Measurements from ENCODE around the gene PEMT.

The PEMT gene

GRCh38 chr17:17562146-17562511, 29.4 kb downstream of the PEMT start:
- Mint-ChIP-seq H3K27me3 (ENCODE audit: low read depth) (no peaks in the 10 kb centered on the region), H3K9me3 (no peaks in the 10 kb centered on the region), H3K4me3 (no peak overlapping the region), H3K36me3 (ENCODE audit: low read depth) (no peaks in the 10 kb centered on the region), H3K27ac (no peak overlapping the region), H3K4me1 (peaks cover 33% of the 10 kb centered on the region)
- TF ChIP-seq, protein P1, sequence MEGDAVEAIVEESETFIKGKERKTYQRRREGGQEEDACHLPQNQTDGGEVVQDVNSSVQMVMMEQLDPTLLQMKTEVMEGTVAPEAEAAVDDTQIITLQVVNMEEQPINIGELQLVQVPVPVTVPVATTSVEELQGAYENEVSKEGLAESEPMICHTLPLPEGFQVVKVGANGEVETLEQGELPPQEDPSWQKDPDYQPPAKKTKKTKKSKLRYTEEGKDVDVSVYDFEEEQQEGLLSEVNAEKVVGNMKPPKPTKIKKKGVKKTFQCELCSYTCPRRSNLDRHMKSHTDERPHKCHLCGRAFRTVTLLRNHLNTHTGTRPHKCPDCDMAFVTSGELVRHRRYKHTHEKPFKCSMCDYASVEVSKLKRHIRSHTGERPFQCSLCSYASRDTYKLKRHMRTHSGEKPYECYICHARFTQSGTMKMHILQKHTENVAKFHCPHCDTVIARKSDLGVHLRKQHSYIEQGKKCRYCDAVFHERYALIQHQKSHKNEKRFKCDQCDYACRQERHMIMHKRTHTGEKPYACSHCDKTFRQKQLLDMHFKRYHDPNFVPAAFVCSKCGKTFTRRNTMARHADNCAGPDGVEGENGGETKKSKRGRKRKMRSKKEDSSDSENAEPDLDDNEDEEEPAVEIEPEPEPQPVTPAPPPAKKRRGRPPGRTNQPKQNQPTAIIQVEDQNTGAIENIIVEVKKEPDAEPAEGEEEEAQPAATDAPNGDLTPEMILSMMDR (IDR thresholded peaks at IDR 0.05; ENCODE audit: unreplicated experiment in 3 of 3) = no peak

- TF ChIP-seq, protein P1 (IDR thresholded peaks at IDR 0.05; ENCODE audit: unreplicated experiment in 3 of 3) = no peak
- peak overlapping the region in 1 of 3 experiments; percentile 59 for H3K27ac Mint-ChIP-seq
- peaks cover 32% of the 10 kb centered on the region for H3K4me1 Mint-ChIP-seq
- H3K36me3 Mint-ChIP-seq (ENCODE audit: low read depth) = no peaks in the 10 kb centered on the region
- H3K9me3 Mint-ChIP-seq = no peaks in the 10 kb centered on the region
- no peak overlapping the region for H3K4me3 Mint-ChIP-seq
- H3K27me3 Mint-ChIP-seq (ENCODE audit: low read depth) = no peaks in the 10 kb centered on the region
Observed at GRCh38 chr17:17561408-17562145, 29.9 kb downstream of the PEMT start.

GRCh38 chr17:17560975-17561374, 30.5 kb downstream of the PEMT start:
- no peaks in the 10 kb centered on the region for H3K36me3 Mint-ChIP-seq (ENCODE audit: low read depth)
- TF ChIP-seq, protein P1 (IDR thresholded peaks at IDR 0.05; ENCODE audit: unreplicated experiment in 3 of 3) = no peak
- no peaks in the 10 kb centered on the region for H3K9me3 Mint-ChIP-seq
- H3K27me3 Mint-ChIP-seq (ENCODE audit: low read depth) = no peaks in the 10 kb centered on the region
- peaks cover 29% of the 10 kb centered on the region for H3K4me1 Mint-ChIP-seq
- no peak overlapping the region for H3K4me3 Mint-ChIP-seq
- H3K27ac Mint-ChIP-seq = peak overlapping the region in 1 of 3 experiments; percentile 59

GRCh38 chr17:17560167-17560566, 31.3 kb downstream of the PEMT start:
- Mint-ChIP-seq H3K9me3 (no peaks in the 10 kb centered on the region), H3K4me1 (peaks cover 21% of the 10 kb centered on the region), H3K27ac (no peak overlapping the region), H3K36me3 (ENCODE audit: low read depth) (no peaks in the 10 kb centered on the region), H3K27me3 (ENCODE audit: low read depth) (no peaks in the 10 kb centered on the region), H3K4me3 (no peak overlapping the region)
- TF ChIP-seq, protein P1 (IDR thresholded peaks at IDR 0.05; ENCODE audit: unreplicated experiment in 3 of 3) = no peak

DNA sequence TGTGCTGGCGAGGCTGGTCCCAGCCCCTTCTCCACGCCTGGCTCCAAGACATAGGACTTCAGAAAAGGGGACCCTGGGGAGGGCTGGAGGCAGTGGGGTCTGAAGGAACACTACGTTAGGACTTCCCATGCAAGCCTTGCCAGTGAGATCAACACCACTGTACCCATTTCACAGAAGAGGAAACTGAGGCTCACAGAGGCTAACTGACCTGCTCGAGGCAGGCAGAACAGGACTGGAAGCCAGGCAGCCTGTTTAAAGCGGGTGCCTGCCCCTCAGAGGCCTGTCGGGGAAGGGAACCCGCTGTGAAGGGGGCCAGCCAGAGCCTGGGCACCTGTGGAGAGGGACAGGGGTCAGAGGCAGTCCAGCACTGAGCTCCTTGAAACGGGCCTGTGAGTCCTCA, 32.3 kb downstream of the PEMT start:
- Mint-ChIP-seq H3K9me3 (no peaks in the 10 kb centered on the region), H3K27ac (no peak overlapping the region), H3K4me3 (no peak overlapping the region), H3K4me1 (peaks cover 13% of the 10 kb centered on the region), H3K36me3 (ENCODE audit: low read depth) (no peaks in the 10 kb centered on the region), H3K27me3 (ENCODE audit: low read depth) (no peaks in the 10 kb centered on the region)
- TF ChIP-seq, protein P1 (IDR thresholded peaks at IDR 0.05; ENCODE audit: unreplicated experiment in 3 of 3) = no peak

- no peaks in the 10 kb centered on the region for H3K9me3 Mint-ChIP-seq
- H3K36me3 Mint-ChIP-seq (ENCODE audit: low read depth) = no peaks in the 10 kb centered on the region
- peaks cover 2% of the 10 kb centered on the region for H3K27me3 Mint-ChIP-seq (ENCODE audit: low read depth)
- TF ChIP-seq, protein P1 (IDR thresholded peaks at IDR 0.05; ENCODE audit: unreplicated experiment in 3 of 3) = no peak
- H3K4me3 Mint-ChIP-seq = no peak overlapping the region
- H3K4me1 Mint-ChIP-seq = peaks cover 13% of the 10 kb centered on the region
- H3K27ac Mint-ChIP-seq = no peak overlapping the region
Observed at GRCh38 chr17:17558431-17558830, 33.1 kb downstream of the PEMT start.
